22Rv1 (cell line): ENCODE results near the gene DAB1.

Experiments
- CTCF ChIP-seq: fragments of 450-650 bp; IDR thresholded peaks from 2 replicates; pipeline ENCODE4 v1.5.1; 2017; ENCODE audit warnings: mild to moderate bottlenecking
- ZFX ChIP-seq: fragments of 450-650 bp; IDR thresholded peaks from 2 replicates; pipeline ENCODE4 v1.6.1; 2017; ENCODE audit warnings: antibody characterized with exemption, borderline replicate concordance

GRCh38 chr1:57186455-57186854 lies 237.4 kb downstream of the DAB1 start:
- TF ChIP-seq CTCF = no peak
- TF ChIP-seq ZFX = no peak
